NCI-H2171 (cell line): Measurements from ENCODE around the gene SPATA7.

Experiments
- DNase-seq: peaks from one replicate; lab custom pipeline; 2025; lab: John Stamatoyannopoulos, UW

Gene SPATA7

DNA sequence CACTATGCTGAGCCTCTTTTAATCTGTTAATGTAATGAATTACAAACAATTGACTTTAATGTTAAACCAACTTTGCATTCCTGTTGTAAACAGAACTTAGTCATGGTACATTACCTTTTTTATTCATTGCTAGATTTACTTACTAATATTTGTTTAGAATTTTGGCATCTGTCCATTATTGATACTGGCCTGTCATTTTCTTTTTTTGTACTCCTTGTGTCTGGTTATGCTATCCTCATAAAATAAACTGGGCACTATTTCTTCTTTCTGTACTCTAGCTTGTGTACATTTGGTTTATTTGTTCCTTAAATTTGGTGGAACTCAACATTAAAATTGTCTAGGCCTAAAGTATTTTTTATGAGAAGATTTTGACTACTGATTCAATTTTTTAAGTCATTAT lies 32.1 kb downstream of the SPATA7 start:
- DNase-seq, result no peak

DNA sequence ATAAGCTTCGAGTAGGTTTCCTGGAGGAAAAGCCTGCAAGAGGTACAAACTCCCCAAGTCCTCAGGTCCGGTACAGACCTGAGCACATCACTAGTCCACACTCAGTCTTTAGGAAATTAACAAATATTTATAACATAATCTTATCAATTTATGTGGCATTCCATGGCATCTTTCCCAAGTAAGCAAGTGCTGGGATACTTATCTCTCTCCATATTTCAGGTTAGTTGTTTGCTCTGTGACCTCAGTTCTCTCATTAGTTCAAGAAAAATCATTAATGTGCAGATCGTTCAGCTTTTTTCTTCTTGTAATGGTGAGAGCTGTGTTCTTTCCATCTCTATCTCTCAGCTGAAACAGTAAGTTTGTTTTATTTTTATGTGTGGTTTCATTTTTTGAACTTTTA lies 34.7 kb downstream of the SPATA7 start:
- no peak for DNase-seq

DNA sequence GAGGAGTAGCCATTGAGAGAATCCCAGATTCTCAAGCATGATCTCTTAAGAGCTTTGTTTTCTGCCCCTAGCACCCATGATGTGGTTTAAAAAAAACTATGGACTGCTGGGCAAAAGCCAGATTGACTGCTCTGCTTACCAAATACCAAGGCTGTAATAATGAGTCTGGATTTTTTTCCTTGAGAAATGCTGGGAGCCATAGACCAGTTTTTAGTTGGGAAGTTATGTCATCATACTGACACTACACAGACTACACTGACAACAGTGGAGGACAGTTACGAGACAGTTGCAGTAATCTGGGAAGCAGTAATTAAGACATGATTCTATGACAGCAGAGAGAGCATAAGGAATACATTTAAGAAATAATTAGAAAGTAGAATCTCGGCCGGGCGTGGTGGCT lies 35.8 kb downstream of the SPATA7 start:
- DNase-seq, result no peak

DNA sequence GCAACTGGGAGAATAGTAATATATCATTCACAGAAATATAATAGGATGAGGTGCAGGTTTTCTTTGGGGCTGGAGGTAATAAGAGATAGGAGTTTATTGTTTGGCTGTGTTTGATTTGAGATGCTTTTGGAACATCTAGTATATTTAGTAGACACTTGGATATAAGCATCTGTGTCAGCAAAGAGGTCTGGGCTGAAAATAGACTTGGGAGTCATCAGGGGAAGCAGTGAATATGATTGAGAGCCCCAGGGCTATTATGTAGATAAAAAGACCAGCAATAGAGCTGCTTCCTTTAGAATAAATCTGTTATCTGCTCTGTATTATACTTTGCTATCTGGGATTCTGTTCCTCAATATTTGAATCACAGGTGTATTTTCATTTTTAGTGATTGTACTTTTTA lies 36.6 kb downstream of the SPATA7 start:
- no peak for DNase-seq

DNA sequence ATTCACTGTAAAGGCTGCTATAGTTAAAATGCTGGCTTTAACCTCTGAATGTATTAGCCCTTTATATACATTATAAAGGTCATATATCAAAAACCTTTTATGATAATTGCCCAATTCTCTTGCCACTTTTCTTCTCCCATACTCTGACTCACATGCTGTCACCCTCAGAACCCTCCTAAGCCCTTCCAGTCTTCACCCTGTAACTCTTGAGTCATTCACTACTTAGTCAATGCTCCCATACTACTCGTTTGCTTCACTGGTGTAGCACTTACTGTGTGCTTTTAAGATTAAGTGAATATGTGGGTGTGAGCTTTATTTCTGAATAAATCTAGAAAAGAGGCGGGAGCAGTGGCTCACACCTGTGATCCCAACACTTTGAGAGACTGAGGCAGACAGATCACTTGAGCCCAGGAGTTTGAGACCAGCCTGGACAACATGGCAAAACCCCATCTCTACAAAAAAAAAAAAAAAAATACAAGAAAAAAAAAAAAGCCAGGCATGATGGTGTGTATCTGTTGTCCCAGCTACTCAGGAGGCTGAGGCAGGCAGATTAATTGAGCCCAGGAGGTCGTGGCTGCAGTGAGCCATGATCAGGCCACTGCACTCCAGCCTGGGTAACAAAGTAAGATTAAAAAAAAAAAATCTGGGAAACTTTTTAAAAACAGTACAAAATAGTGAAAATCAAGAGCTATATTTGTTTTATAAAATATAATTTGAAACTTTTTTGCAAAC lies 37.6 kb downstream of the SPATA7 start:
- DNase-seq, result no peak

DNA sequence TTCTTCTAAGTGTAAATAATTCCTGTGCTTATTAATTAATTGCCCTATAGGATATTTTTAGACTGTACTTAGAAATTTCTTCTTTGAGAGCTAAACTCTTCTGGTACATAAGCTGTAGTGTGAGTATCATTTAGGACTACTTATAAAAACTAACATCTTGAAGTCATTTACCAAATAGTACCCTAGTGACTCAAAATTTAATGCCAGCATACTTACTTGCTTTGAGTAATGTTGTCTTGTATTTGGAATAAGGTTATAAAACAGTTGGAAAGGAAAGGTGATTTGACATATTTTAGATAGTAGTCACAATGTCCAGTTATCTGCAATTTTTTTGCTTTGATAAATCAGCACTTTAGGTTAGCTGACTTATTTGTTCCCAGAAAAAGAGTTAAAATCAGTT lies 39.1 kb downstream of the SPATA7 start:
- DNase-seq, result no peak

DNA sequence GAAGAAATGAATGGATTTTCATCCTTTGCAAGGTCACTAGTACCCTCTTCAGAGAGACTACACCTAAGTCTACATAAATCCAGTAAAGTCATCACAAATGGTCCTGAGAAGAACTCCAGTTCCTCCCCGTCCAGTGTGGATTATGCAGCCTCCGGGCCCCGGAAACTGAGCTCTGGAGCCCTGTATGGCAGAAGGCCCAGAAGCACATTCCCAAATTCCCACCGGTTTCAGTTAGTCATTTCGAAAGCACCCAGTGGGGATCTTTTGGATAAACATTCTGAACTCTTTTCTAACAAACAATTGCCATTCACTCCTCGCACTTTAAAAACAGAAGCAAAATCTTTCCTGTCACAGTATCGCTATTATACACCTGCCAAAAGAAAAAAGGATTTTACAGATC lies 40.8 kb downstream of the SPATA7 start:
- no peak for DNase-seq

DNA sequence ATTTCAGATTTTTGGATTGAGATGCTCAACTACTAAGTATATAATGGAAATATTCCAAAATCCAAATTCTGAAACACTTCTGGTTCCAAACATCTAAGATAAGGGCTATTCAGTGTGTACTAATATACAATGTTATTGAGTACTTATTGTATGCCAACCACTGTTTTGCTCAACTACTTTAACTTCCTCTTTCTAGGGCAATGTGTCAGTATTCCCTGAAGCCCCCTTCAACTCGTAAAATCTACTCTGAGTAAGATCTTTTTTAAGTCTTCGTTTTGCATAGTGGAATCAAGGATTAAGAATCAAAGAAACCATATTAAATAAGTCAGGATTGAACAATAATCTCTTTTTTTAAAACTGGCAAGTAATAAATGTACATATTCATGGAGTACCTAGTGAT lies 45.5 kb downstream of the SPATA7 start:
- DNase-seq, result no peak

DNA sequence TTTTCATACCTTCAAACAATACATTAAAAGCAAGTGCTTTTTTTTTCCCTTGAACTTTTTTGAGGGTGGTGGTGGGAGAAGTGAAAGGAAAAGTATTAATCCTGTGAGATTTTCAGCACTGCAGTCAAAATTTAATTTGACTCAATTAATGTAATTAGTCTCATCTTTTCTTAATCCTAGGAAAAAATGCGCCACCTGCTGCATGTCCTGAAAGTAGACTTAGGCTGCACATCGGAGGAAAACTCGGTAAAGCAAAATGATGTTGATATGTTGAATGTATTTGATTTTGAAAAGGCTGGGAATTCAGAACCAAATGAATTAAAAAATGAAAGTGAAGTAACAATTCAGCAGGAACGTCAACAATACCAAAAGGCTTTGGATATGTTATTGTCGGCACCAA lies 52.2 kb downstream of the SPATA7 start:
- no peak for DNase-seq

DNA sequence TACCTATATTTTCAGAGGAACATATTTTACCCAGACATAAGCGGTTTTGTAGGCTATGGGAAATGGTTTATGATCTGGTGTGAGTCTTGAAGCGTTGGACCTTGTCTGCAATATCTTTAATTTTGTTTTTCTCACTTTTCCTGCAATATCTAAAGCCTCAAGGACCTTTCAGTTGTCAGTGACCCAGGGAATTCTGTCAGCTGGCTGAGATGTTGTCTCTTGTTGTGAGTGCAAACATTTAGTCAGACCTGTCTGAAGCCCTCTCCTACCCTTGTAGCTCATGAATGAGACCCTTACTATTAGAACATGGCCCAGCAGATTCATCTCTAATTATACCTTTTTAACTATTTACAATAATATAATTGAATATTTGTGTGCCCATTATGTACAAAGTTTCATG lies 53.6 kb downstream of the SPATA7 start:
- DNase-seq, result no peak

DNA sequence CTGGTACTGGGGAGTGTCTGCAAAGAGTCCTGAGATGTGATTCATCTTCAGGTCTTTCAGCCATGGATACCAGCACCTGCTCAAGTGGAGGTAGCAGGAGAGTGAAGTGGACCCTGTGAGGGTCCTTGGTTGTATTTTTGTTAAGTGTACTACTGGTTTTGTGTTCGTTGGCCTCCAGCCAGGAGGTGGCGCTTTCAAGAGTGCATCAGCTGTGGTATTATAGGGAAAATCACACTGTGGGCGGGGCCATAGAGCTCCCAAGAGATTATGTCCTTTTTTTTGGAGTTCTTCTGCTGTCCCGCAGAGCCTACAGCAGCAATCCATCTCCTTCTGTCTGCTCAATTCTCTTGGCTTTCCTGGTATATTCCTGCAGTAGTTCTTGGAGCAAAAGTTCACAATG lies 66.8 kb downstream of the SPATA7 start:
- no peak for DNase-seq

DNA sequence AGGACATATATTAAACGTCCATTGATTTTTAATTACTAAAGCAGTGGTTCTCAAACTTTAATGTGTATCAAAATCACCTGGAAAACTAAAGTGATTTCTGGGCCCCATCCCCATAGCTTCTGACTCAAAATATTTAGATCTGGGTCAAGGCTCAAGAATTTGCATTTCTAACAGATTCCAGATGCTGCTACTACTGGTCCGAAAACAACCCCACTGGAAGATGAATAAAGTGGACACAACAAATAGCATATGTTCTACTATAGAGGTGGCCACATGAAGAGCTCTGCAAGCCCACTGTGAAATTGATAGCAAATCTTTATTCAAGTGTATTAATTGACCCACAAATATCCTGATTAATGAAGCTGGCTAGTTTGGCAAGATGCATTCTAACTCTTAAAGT lies 69.4 kb downstream of the SPATA7 start:
- DNase-seq, result no peak

DNA sequence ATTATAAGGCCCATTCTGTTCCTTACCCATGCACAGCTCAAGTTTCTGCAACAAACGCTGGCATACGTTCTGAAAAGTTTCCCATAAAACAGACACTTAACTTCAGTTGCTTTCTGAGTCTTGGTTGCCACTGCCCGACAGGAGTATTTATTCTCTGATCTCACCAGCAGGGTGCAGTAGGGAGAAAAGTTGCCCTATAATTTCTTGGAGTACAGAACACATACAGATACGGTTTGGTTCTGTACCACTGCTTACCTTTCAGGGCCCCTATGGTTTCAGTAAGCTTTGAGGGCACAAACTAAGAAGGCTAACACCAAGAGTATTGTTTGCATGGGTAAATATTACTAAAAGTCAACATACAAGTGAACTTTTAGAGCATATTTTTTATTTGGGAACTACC lies 77.9 kb downstream of the SPATA7 start:
- no peak for DNase-seq

DNA sequence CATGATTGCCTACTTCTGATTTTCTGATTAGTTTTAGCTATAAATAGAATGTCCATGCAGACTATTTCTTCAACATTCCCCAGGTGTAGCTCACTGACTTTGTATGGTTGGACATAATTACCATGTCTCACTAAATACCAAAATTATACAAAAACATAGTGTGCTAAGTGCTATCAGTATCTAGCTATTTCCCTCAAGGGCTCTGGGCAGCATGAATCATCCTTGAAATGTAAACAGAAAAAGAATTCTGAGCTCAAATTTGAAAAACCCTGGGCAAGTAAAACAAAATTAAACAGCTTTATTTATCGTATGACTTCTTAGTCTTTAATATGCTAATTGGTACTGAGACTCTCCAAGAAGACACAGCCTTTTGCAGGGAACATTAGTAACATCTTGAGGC lies 82.9 kb downstream of the SPATA7 start:
- DNase-seq, result no peak

DNA sequence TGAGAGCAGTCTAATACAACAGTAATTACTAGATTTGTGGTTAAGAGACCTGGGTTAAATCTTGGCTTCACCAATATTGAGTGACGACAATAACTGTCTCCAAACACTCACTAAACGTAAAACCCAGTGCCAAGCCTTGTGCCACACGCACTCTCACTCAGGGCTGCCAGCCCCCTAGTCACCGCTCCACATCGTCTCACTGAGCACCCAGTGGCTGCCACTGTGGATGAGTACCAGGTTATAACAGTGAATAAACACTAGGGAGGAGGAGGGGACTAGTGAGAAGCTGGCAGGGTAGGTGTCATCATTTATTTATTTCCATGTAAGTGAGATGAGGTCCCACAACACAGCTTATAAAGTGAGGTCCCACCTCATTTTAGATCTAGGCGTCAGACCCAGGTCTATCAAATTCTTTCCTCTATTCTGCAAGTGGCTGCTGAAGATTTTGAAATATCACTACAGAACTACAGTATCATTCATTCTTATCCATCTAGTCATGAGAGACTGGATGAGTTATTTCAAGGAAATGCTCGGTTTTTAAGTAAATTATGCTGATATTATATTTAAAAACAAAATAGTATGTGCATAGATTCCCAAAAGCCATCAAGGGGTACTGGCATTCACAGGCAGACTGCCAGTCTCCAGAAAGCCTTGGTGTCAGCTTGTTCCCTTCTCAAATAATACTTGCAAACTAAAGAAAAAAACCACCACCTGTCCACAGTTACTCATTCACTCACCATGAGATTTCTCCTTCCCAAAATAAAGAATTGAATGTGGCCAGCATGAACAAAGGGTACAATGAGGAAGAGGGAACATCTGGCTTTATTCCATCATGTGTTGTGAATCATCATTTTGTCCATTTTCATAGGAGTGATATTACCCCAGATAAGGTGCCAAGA lies 85.3 kb downstream of the SPATA7 start:
- DNase-seq, result no peak

DNA sequence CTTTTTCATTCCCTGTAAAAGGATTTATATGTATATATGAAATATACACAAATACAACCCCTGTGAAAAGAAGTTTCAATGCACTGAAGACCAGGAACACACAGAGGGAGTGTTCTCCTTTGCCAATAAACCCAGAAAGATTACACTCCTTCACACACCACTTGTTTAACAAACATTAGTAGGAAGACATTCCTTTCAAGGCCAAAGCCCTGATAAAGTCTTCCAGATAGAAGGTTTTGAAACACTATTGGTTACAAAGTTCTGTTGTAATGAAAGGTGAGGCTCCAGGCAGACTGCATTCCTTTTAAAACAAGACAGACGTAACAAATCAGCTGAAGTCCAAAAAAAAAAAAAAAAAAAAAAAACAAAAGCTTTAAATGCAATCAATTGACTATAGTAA lies 88.3 kb downstream of the SPATA7 start:
- no peak for DNase-seq

DNA sequence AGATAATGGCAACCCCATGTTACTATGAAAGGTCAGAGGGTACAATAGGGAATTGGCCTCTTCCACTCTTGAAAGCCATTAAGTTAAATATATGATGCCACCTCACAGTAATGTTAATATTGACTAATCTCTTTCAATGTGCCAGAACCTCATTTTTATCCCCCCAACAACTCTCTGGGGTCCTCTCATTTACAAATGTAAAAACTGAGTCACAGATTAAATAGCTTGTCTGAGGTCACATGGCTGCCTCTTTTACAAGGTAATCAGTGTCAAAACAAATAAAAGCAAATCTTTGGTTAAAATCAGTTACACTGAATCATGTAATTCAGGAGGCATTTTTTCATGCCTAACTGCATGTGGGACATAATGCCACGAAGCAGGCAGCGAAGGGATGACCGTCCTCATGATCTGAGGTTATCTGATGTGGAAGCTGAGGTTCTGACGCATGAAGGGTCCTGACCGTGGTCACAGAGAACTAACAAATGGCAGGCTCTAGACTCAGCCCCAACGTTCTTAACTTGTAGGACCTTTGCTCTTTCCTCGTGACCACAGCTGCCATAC lies 90.8 kb downstream of the SPATA7 start:
- no peak for DNase-seq

DNA sequence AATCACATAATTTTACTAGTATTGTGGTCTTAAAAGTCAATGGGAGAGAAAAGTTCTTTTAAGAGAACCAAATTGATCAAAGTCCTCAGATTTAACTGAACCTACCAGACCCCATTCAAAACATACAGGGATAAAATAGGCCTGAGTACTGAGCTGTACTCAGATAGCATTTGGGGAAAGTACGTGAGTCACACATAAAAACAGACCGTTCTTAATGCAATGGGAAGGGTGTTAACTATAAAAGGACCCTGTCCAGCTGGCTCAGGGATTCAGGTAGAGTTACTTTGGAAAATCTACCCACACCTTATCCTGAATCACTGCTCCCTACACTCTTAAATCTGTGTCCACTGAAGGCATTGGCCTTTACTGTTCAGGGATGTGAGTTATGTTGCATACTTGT lies 91.4 kb downstream of the SPATA7 start:
- no peak for DNase-seq

DNA sequence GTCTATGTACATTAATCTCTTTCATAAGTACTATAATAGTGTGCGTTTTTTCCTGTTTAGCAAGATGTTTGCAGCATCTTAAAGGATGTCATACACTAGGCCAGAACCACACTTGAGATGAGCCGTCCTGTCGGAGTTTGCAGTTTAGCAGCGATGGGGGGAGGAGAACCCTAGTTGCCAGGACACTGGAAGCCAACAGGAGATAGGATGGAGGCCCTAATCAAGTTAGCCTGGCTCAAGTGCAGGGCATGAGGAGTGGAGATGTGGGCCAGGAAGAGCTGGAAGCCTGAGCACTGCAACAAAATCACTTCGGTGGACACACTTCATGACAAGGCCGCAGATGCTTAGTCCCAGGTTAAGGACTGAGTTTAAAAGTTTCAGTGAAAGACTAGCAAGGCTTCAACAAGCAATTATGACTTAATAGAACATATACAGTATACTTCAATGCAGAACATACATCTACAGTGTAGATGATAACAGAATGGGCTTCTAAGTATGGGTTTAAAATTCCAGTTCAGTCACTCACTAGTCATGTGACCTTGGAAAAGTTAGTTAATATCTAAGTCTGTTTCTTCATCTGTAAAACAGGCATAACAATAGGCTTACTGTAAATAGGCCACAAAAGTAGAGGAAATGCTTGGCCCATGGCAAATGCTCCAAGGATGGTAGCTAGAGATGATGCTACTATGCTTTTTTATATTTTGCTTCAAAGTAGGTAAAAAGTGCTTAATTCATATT lies 92.2 kb downstream of the SPATA7 start:
- no peak for DNase-seq

DNA sequence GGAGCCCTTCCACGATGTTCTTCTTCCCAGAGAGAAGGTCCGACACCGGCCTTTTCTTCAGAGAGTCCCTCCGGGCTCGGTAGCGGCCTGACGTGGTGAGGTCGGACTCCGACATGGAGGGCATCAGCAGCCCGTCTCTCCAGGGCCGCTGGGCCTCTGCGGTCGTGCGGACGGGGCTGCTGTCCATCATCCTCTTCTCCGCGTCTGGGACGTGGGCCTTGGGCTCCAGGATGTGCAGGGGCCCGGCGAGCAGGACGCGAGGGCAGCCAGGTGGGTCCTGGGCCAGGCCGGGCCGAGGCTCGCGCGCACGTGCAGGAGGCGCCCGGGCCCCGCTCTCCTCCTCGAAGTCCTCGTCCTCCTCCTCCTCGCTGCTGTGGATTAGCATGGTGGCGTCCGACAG lies 93.5 kb downstream of the SPATA7 start:
- no peak for DNase-seq

DNA sequence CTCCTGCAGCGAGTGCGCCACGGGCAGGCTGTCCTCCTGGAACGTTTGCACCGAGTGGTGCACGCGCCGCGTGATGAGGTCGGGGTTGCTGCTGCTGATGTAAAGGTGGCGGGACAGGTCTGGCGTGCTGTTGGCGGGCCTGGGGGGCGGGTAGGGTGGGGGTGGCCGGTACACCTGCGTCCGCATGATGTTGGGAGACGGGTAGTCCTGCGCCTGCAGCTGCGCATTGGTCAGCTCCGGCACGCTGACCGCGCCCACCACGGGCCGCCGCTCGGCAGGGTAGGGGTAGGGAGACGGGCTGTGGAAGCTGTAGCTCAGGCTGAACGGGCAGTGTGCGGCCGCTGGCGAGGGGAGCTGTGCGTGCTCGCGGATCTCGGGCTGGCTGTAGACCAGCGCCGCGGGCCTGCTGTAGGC lies 94.1 kb downstream of the SPATA7 start:
- DNase-seq, result no peak

DNA sequence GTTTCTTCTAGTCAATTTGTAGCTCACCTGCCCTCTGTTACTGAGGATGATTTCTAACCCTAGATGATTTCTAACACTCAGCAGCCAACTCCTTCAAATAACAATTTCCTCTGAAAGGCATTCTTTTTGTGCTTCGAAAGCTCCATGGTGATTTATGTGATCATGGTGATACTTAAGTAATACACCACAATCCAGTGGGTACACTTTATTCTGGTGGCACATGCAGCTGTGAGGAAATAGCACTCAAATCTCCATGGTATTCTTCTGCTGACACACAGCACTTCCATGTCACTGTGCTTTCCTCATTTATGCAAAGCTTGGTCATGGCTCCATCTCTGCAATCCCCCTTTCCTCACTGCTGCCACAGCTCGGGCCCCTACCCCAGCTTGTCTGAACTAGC lies 95.6 kb downstream of the SPATA7 start:
- no peak for DNase-seq

DNA sequence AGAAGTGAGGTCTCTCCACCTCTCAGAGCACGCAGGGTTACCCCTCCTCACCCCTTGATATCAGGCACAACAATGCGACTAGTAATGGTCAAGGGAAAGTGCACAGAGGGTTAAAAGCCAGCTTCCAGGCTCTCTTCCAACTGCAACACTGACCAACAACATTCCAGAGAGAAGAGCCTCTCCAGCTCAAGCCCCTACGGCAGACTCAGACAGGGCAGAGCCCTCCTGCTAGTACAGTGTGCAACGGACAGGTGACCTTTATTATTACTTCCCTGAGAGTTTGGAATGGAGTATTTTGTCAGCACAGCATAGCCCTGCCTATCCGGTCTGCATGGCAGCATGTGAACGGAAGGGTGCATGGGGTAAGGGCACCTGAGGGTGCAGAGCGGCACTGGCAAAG lies 96.3 kb downstream of the SPATA7 start:
- DNase-seq, result no peak
